Kidney epithelial cell (primary cell): ENCODE results near the gene IPMK. TPM values are rescaled to one million over a fixed set of nuclear protein-coding genes. Genes with fewer than 3 reads are reported as not detected.
A peak's percentile ranks its signal among the peaks of the same experiment; 100 is the strongest.

ENCODE experiments used
- DNase-seq: peaks from one replicate; pipeline ENCODE4 v3.0.0-alpha.2; 2010; ENCODE audit warnings: low read depth
- H3K27me3 ChIP-seq: 2 replicates; pipeline ENCODE4 v1.6.0; 2011; ENCODE audit warnings: low read length; ENCODE audit not compliant: control insufficient read depth, insufficient read depth
- H3K36me3 ChIP-seq: 2 replicates; pipeline ENCODE4 v1.5.1; 2011; ENCODE audit warnings: low read length; ENCODE audit not compliant: control insufficient read depth, insufficient read depth
- H3K4me3 ChIP-seq: 2 replicates; pipeline ENCODE4 v1.5.1; 2011; ENCODE audit warnings: low read depth, mild to moderate bottlenecking, control low read depth, low read length
- total RNA-seq: library from RNA; depleted of rRNA; stranded (reverse); fragments of >200 nt; gene quantifications from 2 replicates; pipeline ENCODE4 v1.2.3, GENCODE V29; 2015
- TF ChIP-seq, protein P1 (sequence below): IDR thresholded peaks from 2 replicates; pipeline ENCODE4 v1.5.1; 2011; ENCODE audit warnings: mild to moderate bottlenecking, moderate library complexity, low read length, control low read depth, inconsistent platforms; ENCODE audit not compliant: insufficient read depth, poor library complexity, severe bottlenecking

IPMK gene
- total RNA-seq, 1 donor from 2014 or later: 5.6 TPM

GRCh38 chr10:58302254-58302653 lies 34.6 kb upstream of the IPMK start:
- H3K36me3 ChIP-seq: no peaks in the 10 kb centered on the region
- H3K4me3 ChIP-seq: no peak overlapping the region
- no peaks in the 10 kb centered on the region for H3K27me3 ChIP-seq
- TF ChIP-seq, protein P1, sequence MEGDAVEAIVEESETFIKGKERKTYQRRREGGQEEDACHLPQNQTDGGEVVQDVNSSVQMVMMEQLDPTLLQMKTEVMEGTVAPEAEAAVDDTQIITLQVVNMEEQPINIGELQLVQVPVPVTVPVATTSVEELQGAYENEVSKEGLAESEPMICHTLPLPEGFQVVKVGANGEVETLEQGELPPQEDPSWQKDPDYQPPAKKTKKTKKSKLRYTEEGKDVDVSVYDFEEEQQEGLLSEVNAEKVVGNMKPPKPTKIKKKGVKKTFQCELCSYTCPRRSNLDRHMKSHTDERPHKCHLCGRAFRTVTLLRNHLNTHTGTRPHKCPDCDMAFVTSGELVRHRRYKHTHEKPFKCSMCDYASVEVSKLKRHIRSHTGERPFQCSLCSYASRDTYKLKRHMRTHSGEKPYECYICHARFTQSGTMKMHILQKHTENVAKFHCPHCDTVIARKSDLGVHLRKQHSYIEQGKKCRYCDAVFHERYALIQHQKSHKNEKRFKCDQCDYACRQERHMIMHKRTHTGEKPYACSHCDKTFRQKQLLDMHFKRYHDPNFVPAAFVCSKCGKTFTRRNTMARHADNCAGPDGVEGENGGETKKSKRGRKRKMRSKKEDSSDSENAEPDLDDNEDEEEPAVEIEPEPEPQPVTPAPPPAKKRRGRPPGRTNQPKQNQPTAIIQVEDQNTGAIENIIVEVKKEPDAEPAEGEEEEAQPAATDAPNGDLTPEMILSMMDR: no peak
- DNase-seq: no peak

GRCh38 chr10:58300676-58301075 lies 33.0 kb upstream of the IPMK start:
- H3K36me3 ChIP-seq: no peaks in the 10 kb centered on the region
- no peak overlapping the region for H3K4me3 ChIP-seq
- TF ChIP-seq, protein P1: no peak
- DNase-seq: no peak
- H3K27me3 ChIP-seq: no peaks in the 10 kb centered on the region

GRCh38 chr10:58299580-58299979 lies 31.9 kb upstream of the IPMK start:
- H3K4me3 ChIP-seq: no peak overlapping the region
- TF ChIP-seq, protein P1: peak; percentile 86
- no peaks in the 10 kb centered on the region for H3K36me3 ChIP-seq
- no peak for DNase-seq
- H3K27me3 ChIP-seq: no peaks in the 10 kb centered on the region

DNA sequence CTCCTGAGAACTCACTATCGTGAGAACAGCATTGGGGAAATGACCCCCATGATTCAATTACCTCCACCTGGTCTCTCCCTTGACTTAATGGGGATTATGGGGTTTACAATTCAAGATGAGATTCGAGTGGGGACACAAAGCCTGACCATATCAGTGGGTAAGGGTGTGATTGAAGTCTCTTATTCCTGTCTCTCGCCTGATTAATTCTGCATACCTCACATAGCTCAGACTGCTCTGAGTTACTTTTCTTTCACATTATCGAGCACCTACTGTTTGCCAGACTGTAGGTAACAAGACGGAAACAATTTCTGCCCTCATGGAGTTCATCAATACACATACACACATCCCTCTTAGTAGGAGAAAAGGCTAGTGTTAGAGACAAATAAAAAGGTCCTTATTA lies 26.3 kb upstream of the IPMK start:
- no peak overlapping the region for H3K4me3 ChIP-seq
- no peaks in the 10 kb centered on the region for H3K27me3 ChIP-seq
- DNase-seq: no peak
- TF ChIP-seq, protein P1: no peak
- no peaks in the 10 kb centered on the region for H3K36me3 ChIP-seq

DNA sequence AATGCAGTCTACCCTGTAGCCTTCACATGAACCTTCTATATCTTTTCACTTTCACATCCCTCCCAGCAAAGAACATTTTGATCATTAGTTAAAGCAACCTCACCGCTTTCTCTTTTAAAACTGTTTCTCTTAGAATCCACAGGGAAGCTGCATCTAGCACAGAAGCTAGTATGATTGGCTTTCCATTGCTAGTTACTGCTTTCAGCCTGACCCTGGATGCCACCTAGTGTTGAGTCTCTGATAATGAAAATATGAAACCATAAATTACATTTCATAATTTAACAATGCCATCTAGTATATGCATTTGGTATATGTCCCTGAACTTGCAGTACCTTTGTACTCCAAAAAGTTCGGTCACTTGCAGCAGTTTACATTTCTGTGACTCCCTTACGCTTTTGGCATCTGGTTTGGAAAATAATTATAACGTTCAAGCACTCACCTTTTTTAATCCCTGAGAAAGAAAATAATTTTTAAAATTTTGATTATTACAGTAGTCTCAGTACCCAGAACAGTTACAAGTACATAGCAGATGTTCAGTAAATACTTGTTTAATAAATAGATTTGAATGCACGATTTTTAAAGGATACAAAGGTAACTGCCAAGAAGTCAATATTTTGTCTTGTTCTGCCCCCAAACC lies 24.0 kb upstream of the IPMK start:
- DNase-seq: no peak
- Histone ChIP-seq H3K4me3 (no peak overlapping the region), H3K36me3 (no peaks in the 10 kb centered on the region), H3K27me3 (no peaks in the 10 kb centered on the region)
- TF ChIP-seq, protein P1: peak; percentile 63

- Histone ChIP-seq H3K36me3 (no peaks in the 10 kb centered on the region), H3K4me3 (no peak overlapping the region), H3K27me3 (no peaks in the 10 kb centered on the region)
- DNase-seq: no peak
- TF ChIP-seq, protein P1: no peak
These were observed 14.9 kb upstream of the IPMK start for GRCh38 chr10:58282615-58283014.
